ENCODE data around the gene TBC1D4.

TBC1D4 gene

DNA sequence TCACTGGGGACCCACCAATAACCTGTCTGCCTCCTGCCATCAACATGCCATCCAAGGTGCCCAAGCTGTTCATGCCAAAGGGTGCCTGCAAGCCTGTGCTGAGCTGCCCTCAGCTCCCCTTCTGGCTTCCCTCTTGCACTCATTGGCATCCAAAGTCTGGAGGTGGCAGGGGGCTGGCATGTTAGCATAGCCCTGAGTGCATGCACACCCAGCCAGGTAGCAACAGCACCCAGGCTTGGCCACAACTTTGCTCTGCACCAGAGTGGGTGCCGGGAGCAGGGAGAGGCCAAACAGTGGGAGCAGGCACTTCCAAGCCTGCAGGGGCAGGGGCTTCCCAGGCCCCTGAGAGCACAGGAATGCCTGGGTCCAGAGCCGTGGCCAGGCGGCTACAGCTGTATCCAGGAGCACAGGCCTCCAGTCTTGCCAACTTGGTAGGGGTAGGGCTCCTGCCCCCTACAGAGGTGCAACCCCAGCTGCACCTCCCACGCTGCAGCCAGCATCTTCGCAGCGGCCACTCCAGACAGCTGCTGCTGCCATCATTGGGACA, 26.1 kb upstream of the TBC1D4 start:
- Histone ChIP-seq H3K4me3 (ENCODE audit: low read depth, low read length) (no peak overlapping the region), H3K79me2 (ENCODE audit: control insufficient read depth, insufficient read depth, low read length, unreplicated experiment) (no peaks in the 10 kb centered on the region), H3K4me1 (ENCODE audit: control insufficient read depth, insufficient read depth, low read length, unreplicated experiment) (no peaks in the 10 kb centered on the region), H3K27me3 (ENCODE audit: insufficient read depth, low read length) (no peaks in the 10 kb centered on the region), H3K27ac (ENCODE audit: low read depth, low read length) (no peak overlapping the region), H2AFZ (ENCODE audit: low read length, unreplicated experiment) (no peak overlapping the region), H3K36me3 (ENCODE audit: insufficient read depth, low read length) (no peaks in the 10 kb centered on the region)

DNA sequence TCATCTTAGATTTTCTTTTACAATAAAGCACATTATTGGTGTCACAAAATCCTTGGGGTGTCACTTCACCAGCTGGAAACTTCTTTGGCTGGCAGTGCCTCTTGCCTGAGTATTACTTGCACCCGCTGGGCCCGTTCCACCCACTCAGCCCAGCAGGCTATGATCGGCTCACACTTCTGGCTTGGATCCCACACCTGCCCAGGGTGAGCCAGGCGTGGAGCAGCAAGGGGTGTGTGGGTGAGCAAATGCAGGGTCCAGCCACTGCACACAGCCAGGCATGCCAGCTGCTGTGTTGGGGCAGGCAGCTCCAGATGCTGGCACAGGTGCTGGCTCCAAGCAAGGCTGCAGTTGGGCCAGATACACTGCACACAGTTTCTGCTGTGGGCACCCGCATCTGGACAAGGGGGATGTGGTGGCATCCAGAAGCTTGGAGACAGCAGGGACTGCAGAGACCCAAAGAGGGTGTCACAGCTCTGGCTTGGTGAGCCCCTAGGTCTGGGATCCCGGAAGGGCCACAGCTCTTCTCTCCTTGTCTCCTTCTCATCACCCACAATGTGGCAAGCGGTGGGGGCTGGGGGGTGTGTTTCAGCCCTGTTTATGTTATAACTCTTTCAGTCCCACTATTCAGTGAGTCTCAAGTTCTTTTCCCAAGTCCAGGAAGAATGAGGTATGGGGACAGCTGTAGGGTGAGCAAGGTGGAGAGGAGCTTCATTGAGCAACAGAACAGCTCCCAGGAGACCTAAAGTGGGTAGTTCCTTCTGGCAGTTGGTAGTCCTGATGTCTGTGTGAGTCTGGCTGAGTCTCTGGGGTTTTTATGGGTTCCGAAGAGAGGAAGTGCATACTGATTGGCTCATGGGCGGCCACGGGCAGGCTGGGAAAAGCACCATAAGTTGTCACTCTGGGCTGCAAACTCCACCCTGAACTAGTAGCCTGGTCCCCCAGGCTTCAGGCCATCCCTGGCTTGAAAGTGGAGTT, 25.3 kb upstream of the TBC1D4 start:
- H3K79me2 ChIP-seq (ENCODE audit: control insufficient read depth, insufficient read depth, low read length, unreplicated experiment) = no peaks in the 10 kb centered on the region
- H3K4me1 ChIP-seq (ENCODE audit: control insufficient read depth, insufficient read depth, low read length, unreplicated experiment) = no peaks in the 10 kb centered on the region
- H3K27me3 ChIP-seq (ENCODE audit: insufficient read depth, low read length) = no peaks in the 10 kb centered on the region
- H3K4me3 ChIP-seq (ENCODE audit: low read depth, low read length) = no peak overlapping the region
- H3K36me3 ChIP-seq (ENCODE audit: insufficient read depth, low read length) = no peaks in the 10 kb centered on the region
- H3K27ac ChIP-seq (ENCODE audit: low read depth, low read length) = no peak overlapping the region
- no peak overlapping the region for H2AFZ ChIP-seq (ENCODE audit: low read length, unreplicated experiment)

- no peaks in the 10 kb centered on the region for H3K27me3 ChIP-seq (ENCODE audit: insufficient read depth, low read length)
- H3K79me2 ChIP-seq (ENCODE audit: control insufficient read depth, insufficient read depth, low read length, unreplicated experiment) = no peaks in the 10 kb centered on the region
- H3K36me3 ChIP-seq (ENCODE audit: insufficient read depth, low read length) = no peaks in the 10 kb centered on the region
- H2AFZ ChIP-seq (ENCODE audit: low read length, unreplicated experiment) = no peak overlapping the region
- no peak overlapping the region for H3K4me3 ChIP-seq (ENCODE audit: low read depth, low read length)
- no peaks in the 10 kb centered on the region for H3K4me1 ChIP-seq (ENCODE audit: control insufficient read depth, insufficient read depth, low read length, unreplicated experiment)
- no peak overlapping the region for H3K27ac ChIP-seq (ENCODE audit: low read depth, low read length)
Measured at GRCh38 chr13:75506018-75506417, 24.0 kb upstream of the TBC1D4 start.

DNA sequence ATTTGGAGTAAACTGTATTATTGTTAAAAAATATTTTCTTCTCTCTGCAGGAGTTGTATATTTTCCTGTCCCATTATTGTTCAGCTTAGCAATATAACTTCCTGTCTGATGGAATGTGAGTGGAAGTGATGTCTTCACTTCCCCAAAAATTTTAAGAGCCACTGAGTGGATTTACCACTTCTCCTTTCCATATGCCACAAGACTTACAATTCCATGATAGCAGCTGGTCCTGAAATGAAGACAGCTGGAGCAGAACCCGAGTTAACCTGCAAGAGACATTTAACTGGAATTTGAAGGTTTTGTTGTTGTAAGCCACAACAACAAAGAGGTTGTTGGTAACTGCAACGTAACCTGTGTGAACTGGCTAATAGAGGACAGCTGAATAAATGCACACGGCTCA, 23.4 kb upstream of the TBC1D4 start:
- Histone ChIP-seq H3K27ac (ENCODE audit: low read depth, low read length) (no peak overlapping the region), H3K27me3 (ENCODE audit: insufficient read depth, low read length) (no peaks in the 10 kb centered on the region), H3K36me3 (ENCODE audit: insufficient read depth, low read length) (no peaks in the 10 kb centered on the region), H2AFZ (ENCODE audit: low read length, unreplicated experiment) (no peak overlapping the region), H3K79me2 (ENCODE audit: control insufficient read depth, insufficient read depth, low read length, unreplicated experiment) (no peaks in the 10 kb centered on the region), H3K4me1 (ENCODE audit: control insufficient read depth, insufficient read depth, low read length, unreplicated experiment) (no peaks in the 10 kb centered on the region), H3K4me3 (ENCODE audit: low read depth, low read length) (no peak overlapping the region)

- Histone ChIP-seq H3K4me3 (ENCODE audit: low read depth, low read length) (peak overlapping the region; percentile 26; the same call in 1 of the 2 replicates), H3K27ac (ENCODE audit: low read depth, low read length) (no peak overlapping the region), H3K36me3 (ENCODE audit: insufficient read depth, low read length) (no peaks in the 10 kb centered on the region), H2AFZ (ENCODE audit: low read length, unreplicated experiment) (peak overlapping the region; percentile 36), H3K79me2 (ENCODE audit: control insufficient read depth, insufficient read depth, low read length, unreplicated experiment) (no peaks in the 10 kb centered on the region), H3K27me3 (ENCODE audit: insufficient read depth, low read length) (no peaks in the 10 kb centered on the region), H3K4me1 (ENCODE audit: control insufficient read depth, insufficient read depth, low read length, unreplicated experiment) (no peaks in the 10 kb centered on the region)
Measured at GRCh38 chr13:75495938-75496337, 14.0 kb upstream of the TBC1D4 start.

- no peaks in the 10 kb centered on the region for H3K36me3 ChIP-seq (ENCODE audit: insufficient read depth, low read length)
- no peak overlapping the region for H2AFZ ChIP-seq (ENCODE audit: low read length, unreplicated experiment)
- H3K4me3 ChIP-seq (ENCODE audit: low read depth, low read length) = no peak overlapping the region
- no peak overlapping the region for H3K27ac ChIP-seq (ENCODE audit: low read depth, low read length)
- H3K27me3 ChIP-seq (ENCODE audit: insufficient read depth, low read length) = no peaks in the 10 kb centered on the region
- peaks cover 6% of the 10 kb centered on the region for H3K4me1 ChIP-seq (ENCODE audit: control insufficient read depth, insufficient read depth, low read length, unreplicated experiment)
- no peaks in the 10 kb centered on the region for H3K79me2 ChIP-seq (ENCODE audit: control insufficient read depth, insufficient read depth, low read length, unreplicated experiment)
Measured at GRCh38 chr13:75494491-75494890, 12.5 kb upstream of the TBC1D4 start.

GRCh38 chr13:75493156-75493555, 11.2 kb upstream of the TBC1D4 start:
- no peak overlapping the region for H3K27ac ChIP-seq (ENCODE audit: low read depth, low read length)
- no peaks in the 10 kb centered on the region for H3K36me3 ChIP-seq (ENCODE audit: insufficient read depth, low read length)
- H2AFZ ChIP-seq (ENCODE audit: low read length, unreplicated experiment) = no peak overlapping the region
- no peak overlapping the region for H3K4me3 ChIP-seq (ENCODE audit: low read depth, low read length)
- H3K79me2 ChIP-seq (ENCODE audit: control insufficient read depth, insufficient read depth, low read length, unreplicated experiment) = no peaks in the 10 kb centered on the region
- no peaks in the 10 kb centered on the region for H3K27me3 ChIP-seq (ENCODE audit: insufficient read depth, low read length)
- peaks cover 10% of the 10 kb centered on the region for H3K4me1 ChIP-seq (ENCODE audit: control insufficient read depth, insufficient read depth, low read length, unreplicated experiment)

DNA sequence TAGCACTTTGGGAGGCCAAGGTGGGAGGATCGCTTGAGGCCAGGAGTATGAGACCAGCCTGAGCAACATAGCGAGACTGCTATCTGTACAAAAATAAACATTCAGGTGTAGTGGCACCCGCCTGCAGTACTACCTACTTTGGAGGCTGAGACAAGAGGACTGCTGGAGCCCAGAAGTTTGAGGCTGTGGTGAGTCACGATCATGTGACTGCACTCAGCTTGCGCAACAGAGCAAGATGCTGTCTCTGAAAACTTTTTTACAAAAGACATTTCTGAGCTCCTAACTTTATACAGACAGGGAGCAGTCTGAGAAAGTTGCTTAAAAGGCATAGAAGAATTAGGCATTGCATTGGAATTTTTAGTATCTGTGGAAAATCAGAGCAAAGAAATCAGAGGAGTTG, 10.4 kb upstream of the TBC1D4 start:
- peaks cover 10% of the 10 kb centered on the region for H3K4me1 ChIP-seq (ENCODE audit: control insufficient read depth, insufficient read depth, low read length, unreplicated experiment)
- no peaks in the 10 kb centered on the region for H3K36me3 ChIP-seq (ENCODE audit: insufficient read depth, low read length)
- H3K27ac ChIP-seq (ENCODE audit: low read depth, low read length) = no peak overlapping the region
- H3K27me3 ChIP-seq (ENCODE audit: insufficient read depth, low read length) = no peaks in the 10 kb centered on the region
- no peak overlapping the region for H3K4me3 ChIP-seq (ENCODE audit: low read depth, low read length)
- no peak overlapping the region for H2AFZ ChIP-seq (ENCODE audit: low read length, unreplicated experiment)
- no peaks in the 10 kb centered on the region for H3K79me2 ChIP-seq (ENCODE audit: control insufficient read depth, insufficient read depth, low read length, unreplicated experiment)

GRCh38 chr13:75491376-75491775, 9.4 kb upstream of the TBC1D4 start:
- Histone ChIP-seq H2AFZ (ENCODE audit: low read length, unreplicated experiment) (no peak overlapping the region), H3K27ac (ENCODE audit: low read depth, low read length) (no peak overlapping the region), H3K36me3 (ENCODE audit: insufficient read depth, low read length) (no peaks in the 10 kb centered on the region), H3K4me1 (ENCODE audit: control insufficient read depth, insufficient read depth, low read length, unreplicated experiment) (peaks cover 10% of the 10 kb centered on the region), H3K79me2 (ENCODE audit: control insufficient read depth, insufficient read depth, low read length, unreplicated experiment) (no peaks in the 10 kb centered on the region), H3K4me3 (ENCODE audit: low read depth, low read length) (no peak overlapping the region), H3K27me3 (ENCODE audit: insufficient read depth, low read length) (no peaks in the 10 kb centered on the region)

DNA sequence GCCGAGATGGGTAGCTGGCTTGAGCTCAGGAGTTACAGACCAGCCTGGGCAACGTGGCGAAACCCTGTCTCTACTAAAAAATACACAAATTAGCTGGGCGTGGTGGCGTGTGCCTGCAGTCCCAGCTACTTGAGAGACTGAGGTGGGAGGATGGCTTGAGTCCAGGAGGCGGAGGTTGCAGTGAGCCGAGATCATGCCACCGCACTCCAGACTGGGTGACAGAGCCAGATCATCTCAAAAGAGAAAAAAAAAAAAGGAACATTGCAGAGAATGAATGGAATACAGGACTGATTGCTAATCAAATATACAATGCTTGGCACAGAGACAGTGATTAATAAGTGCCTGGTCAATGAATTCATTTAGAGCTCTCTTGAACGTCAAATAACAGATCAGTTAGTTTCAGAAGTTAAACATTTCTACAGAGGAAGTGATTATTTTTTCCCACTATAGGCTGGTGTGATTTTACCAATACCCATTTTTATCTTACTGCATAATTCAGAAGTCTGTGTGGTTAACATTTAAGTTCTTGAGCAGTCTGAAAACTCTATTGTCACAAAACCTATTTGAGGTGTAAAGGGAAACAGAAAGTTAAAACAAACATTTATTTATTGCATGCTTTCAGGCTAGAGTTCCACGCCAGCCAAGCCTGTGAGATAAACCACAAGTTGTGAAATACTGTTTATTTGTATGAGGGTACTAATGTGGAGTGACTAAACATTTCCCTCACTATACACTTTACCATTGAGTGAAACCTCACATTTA, 7.7 kb upstream of the TBC1D4 start:
- peak overlapping the region; percentile 59 for H3K27ac ChIP-seq (ENCODE audit: low read depth, low read length)

More for the DNA sequence above, 7.7 kb upstream of the TBC1D4 start:
- H3K27me3 ChIP-seq (ENCODE audit: insufficient read depth, low read length) = no peaks in the 10 kb centered on the region
- peaks cover 21% of the 10 kb centered on the region for H3K4me1 ChIP-seq (ENCODE audit: control insufficient read depth, insufficient read depth, low read length, unreplicated experiment)
- H3K4me3 ChIP-seq (ENCODE audit: low read depth, low read length) = peak overlapping the region; percentile 57
- H3K36me3 ChIP-seq (ENCODE audit: insufficient read depth, low read length) = no peaks in the 10 kb centered on the region
- peak overlapping the region; percentile 26 for H2AFZ ChIP-seq (ENCODE audit: low read length, unreplicated experiment)
- H3K79me2 ChIP-seq (ENCODE audit: control insufficient read depth, insufficient read depth, low read length, unreplicated experiment) = no peaks in the 10 kb centered on the region

All from ACC112 (cell line).